Epithelial cell of esophagus (primary cell): ENCODE results near the gene TAF7.

Experiments used
- DNase-seq: peaks from one replicate; pipeline ENCODE4 v3.0.0; 2010; ENCODE audit warnings: low read depth
- H3K4me3 ChIP-seq: 2 replicates; pipeline ENCODE4 v1.5.1; 2011; ENCODE audit warnings: mild to moderate bottlenecking, low read length, control low read depth
- CTCF ChIP-seq: IDR thresholded peaks from 2 replicates; pipeline ENCODE4 v1.5.1; 2011; ENCODE audit warnings: low read depth, mild to moderate bottlenecking, low read length, control low read depth, inconsistent platforms; ENCODE audit not compliant: insufficient read depth; ENCODE audit errors: missing control alignments

Gene TAF7

DNA sequence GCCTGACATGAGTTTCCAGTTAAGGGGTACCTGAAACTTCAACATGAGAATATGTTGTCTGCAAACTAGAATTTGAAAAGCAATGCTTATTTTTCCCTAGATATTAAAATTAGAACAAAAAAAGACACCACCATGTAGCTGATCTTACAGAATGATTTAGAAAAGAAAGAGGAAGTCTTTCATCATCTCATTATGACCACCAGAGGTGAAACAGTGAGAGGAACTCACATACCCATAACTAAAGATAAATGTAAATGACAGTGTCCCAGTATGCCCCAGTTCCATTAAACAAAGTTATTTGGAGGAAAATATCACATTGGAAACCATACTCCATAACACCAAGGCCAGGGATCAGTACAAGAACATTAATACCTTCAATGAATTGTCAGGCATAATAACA lies 6.9 kb downstream of the TAF7 start:
- no peak for DNase-seq
- no peak for TF ChIP-seq CTCF
- H3K4me3 ChIP-seq = no peak overlapping the region

DNA sequence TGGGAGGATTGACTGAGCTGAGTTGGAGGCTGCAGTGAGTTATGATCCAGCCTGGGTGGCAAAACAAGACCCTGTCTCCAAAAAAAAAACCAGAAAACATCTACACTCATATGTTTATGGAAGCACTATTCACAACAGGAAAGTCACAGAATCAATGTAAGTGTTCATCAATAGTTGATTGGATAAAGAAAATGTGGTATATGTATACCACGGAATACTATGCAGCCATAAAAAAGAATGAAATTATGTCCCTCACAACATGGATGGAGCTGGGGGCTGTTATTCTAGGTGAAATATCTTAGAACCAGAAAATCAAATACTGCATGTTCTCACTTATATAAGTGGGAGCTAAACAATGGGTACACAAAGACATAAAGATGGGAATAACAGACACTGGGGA lies 14.0 kb downstream of the TAF7 start:
- no peak for DNase-seq
- no peak overlapping the region for H3K4me3 ChIP-seq
- no peak for TF ChIP-seq CTCF

DNA sequence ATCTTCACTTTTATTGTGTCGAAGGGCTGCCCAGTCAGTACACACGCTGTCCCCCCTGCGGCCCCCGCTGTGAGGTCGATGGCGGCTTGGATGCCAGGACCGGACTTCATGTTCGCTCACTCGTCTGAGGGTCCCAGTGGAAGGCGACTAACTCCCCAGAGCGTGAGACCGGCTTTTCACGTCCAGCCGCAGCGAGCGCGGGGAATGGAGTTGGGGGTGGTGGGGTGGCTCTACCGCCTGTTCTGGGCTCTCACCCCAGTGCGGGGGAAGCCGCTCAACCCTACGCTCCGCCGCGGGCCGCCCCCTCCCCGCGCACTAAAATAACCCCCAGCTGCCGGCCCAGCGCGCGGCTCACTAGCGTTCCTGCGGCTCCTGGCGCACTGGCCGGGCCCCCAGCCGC lies 16.8 kb downstream of the TAF7 start, which contains the start of gene SLC25A2:
TSS of gene SLC25A2 (minus strand) at position 294 of the 400 bp plus-strand sequence. CDS start at position 110, 184 bp downstream.
- no peak within 1 kb of the TSS for H3K4me3 ChIP-seq
- no peak for TF ChIP-seq CTCF
- DNase-seq = no peak

- TF ChIP-seq CTCF = no peak
Measured at GRCh38 chr5:141298376-141298775, 22.2 kb downstream of the TAF7 start.

DNA sequence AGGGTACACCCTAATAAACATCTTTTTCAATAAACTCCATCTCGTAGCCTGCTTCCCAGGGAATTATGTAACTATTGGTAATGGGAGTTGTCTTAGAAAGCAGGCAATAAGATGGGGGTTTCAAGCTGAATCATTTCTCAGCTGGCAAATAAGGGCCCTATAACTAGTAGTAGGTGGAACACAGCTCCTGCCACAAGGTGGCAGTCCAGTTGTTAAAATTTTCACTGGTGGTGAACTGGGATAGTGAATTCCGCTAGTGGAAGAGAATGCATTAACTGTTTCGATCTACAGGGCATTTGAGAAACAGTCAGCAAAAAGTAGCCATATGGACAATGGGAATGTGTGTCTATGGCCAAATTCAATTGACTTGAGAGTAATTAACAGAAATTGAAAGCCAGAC lies 47.7 kb downstream of the TAF7 start:
- DNase-seq = no peak
- H3K4me3 ChIP-seq = no peak overlapping the region
- no peak for TF ChIP-seq CTCF

More at GRCh38 chr5:141298376-141298775, 22.2 kb downstream of the TAF7 start:
- no peak for DNase-seq
- H3K4me3 ChIP-seq = no peak overlapping the region

GRCh38 chr5:141269195-141269594 lies 51.4 kb downstream of the TAF7 start:
- no peak for TF ChIP-seq CTCF
- no peak for DNase-seq
- H3K4me3 ChIP-seq = no peak overlapping the region
